ENCODE results near the gene SLC2A14.
"Not testable (repeated sequence)": the region's sequence is repeated elsewhere in the genome, so short reads cannot be mapped to it uniquely, and the experiment has no call there.

Gene SLC2A14

GRCh38 chr12:7870335-7870734 is 2.4 kb downstream of the SLC2A14 start:
- no peak for DNase-seq (ENCODE audit: low read depth in 2 of 2)

- no peak for DNase-seq (ENCODE audit: low read depth in 2 of 2)
These were observed 3.6 kb downstream of the SLC2A14 start for GRCh38 chr12:7869137-7869536.

GRCh38 chr12:7868391-7868790 is 4.3 kb downstream of the SLC2A14 start:
- DNase-seq (ENCODE audit: low read depth in 2 of 2): no peak

- no peak for DNase-seq (ENCODE audit: low read depth in 2 of 2)
These were observed 8.0 kb downstream of the SLC2A14 start for GRCh38 chr12:7864601-7865150.

- not testable (repeated sequence) for DNase-seq (ENCODE audit: low read depth in 2 of 2)
These were observed 9.8 kb downstream of the SLC2A14 start for GRCh38 chr12:7862814-7863348.

- not testable (repeated sequence) for DNase-seq (ENCODE audit: low read depth in 2 of 2)
These were observed 10.4 kb downstream of the SLC2A14 start for GRCh38 chr12:7862301-7862700.

- DNase-seq (ENCODE audit: low read depth in 2 of 2): no peak
These were observed 13.2 kb downstream of the SLC2A14 start for GRCh38 chr12:7859552-7859951.

- no peak for DNase-seq (ENCODE audit: low read depth in 2 of 2)
These were observed 14.7 kb downstream of the SLC2A14 start for GRCh38 chr12:7857971-7858370.

GRCh38 chr12:7856516-7856915 is 16.2 kb downstream of the SLC2A14 start:
- no peak for DNase-seq (ENCODE audit: low read depth in 2 of 2)

- DNase-seq (ENCODE audit: low read depth in 2 of 2): no peak
These were observed 19.2 kb downstream of the SLC2A14 start for GRCh38 chr12:7853557-7853956.

GRCh38 chr12:7851622-7852081 is 21.1 kb downstream of the SLC2A14 start:
- not testable (repeated sequence) for DNase-seq (ENCODE audit: low read depth in 2 of 2)

- DNase-seq (ENCODE audit: low read depth in 2 of 2): not testable (repeated sequence)
These were observed 22.6 kb downstream of the SLC2A14 start for GRCh38 chr12:7850099-7850498.

- not testable (repeated sequence) for DNase-seq (ENCODE audit: low read depth in 2 of 2)
These were observed 24.7 kb downstream of the SLC2A14 start for GRCh38 chr12:7848098-7848422.

- not testable (repeated sequence) for DNase-seq (ENCODE audit: low read depth in 2 of 2)
These were observed 25.3 kb downstream of the SLC2A14 start for GRCh38 chr12:7847226-7848097.

- no peak for DNase-seq (ENCODE audit: low read depth in 2 of 2)
These were observed 28.6 kb downstream of the SLC2A14 start for GRCh38 chr12:7844116-7844515.

- DNase-seq (ENCODE audit: low read depth in 2 of 2): not testable (repeated sequence)
These were observed 29.1 kb downstream of the SLC2A14 start for GRCh38 chr12:7843583-7843982.

GRCh38 chr12:7843149-7843548 is 29.6 kb downstream of the SLC2A14 start:
- not testable (repeated sequence) for DNase-seq (ENCODE audit: low read depth in 2 of 2)

GRCh38 chr12:7842444-7842843 is 30.3 kb downstream of the SLC2A14 start:
- DNase-seq (ENCODE audit: low read depth in 2 of 2): not testable (repeated sequence)

- DNase-seq (ENCODE audit: low read depth in 2 of 2): not testable (repeated sequence)
These were observed 32.9 kb downstream of the SLC2A14 start for GRCh38 chr12:7839848-7840247.

- not testable (repeated sequence) for DNase-seq (ENCODE audit: low read depth in 2 of 2)
These were observed 33.5 kb downstream of the SLC2A14 start for GRCh38 chr12:7839226-7839625.

GRCh38 chr12:7837366-7837765 is 35.3 kb downstream of the SLC2A14 start:
- DNase-seq (ENCODE audit: low read depth in 2 of 2): no peak

GRCh38 chr12:7835766-7836165 is 36.9 kb downstream of the SLC2A14 start:
- no peak for DNase-seq (ENCODE audit: low read depth in 2 of 2)

GRCh38 chr12:7835116-7835515 is 37.6 kb downstream of the SLC2A14 start:
- DNase-seq (ENCODE audit: low read depth in 2 of 2): no peak
